Activated naive CD4-positive, alpha-beta T cell treated with anti-CD3 and anti-CD28 coated beads, Interleukin-2, amount 10 ng/mL, durations not matched to agents 7 days and 5 days (primary cell): ENCODE data around the gene MTUS2.

Source experiments
- CTCF ChIA-PET: fragments of 350-600 bp; sonication (Branson Sonifier 250); formaldehyde crosslinking; loops from one replicate; lab custom pipeline; 2021; ENCODE audit warnings: antibody characterized with exemption; lab: Charles Lee
- DNase-seq: peaks from one replicate; pipeline ENCODE4 v3.0.0-alpha.2; 2020
- H3K27ac Mint-ChIP-seq: one replicate; pipeline ENCODE4 v1.8.0; 2021; ENCODE audit warnings: mild to moderate bottlenecking, moderate library complexity, mixed read lengths
- H3K27me3 Mint-ChIP-seq: one replicate; pipeline ENCODE4 v1.8.0; 2021; ENCODE audit warnings: mild to moderate bottlenecking, mixed read lengths
- H3K36me3 Mint-ChIP-seq: one replicate; pipeline ENCODE4 v1.8.0; 2021; ENCODE audit warnings: mixed read lengths
- H3K4me1 Mint-ChIP-seq: one replicate; pipeline ENCODE4 v1.8.0; 2021; ENCODE audit warnings: mixed read lengths
- H3K4me3 Mint-ChIP-seq: one replicate; pipeline ENCODE4 v1.8.0; 2021; ENCODE audit warnings: mild to moderate bottlenecking, moderate library complexity, mixed read lengths
- H3K9me3 Mint-ChIP-seq: one replicate; pipeline ENCODE4 v1.8.0; 2021; ENCODE audit warnings: mixed read lengths

Gene MTUS2

GRCh38 chr13:29434217-29434945 lies 614.2 kb downstream of the MTUS2 start:
- Mint-ChIP-seq H3K27me3 (peaks cover 12% of the 10 kb centered on the region), H3K9me3 (no peaks in the 10 kb centered on the region), H3K4me1 (no peaks in the 10 kb centered on the region), H3K36me3 (no peaks in the 10 kb centered on the region), H3K4me3 (no peak overlapping the region), H3K27ac (no peak overlapping the region)
- DNase-seq: no peak
- CTCF ChIA-PET: interaction anchor here (1.0 kb wide), 1 partner anchor 37 kb away, joined by 3 read pairs; no protein-coding TSS in a partner anchor

DNA sequence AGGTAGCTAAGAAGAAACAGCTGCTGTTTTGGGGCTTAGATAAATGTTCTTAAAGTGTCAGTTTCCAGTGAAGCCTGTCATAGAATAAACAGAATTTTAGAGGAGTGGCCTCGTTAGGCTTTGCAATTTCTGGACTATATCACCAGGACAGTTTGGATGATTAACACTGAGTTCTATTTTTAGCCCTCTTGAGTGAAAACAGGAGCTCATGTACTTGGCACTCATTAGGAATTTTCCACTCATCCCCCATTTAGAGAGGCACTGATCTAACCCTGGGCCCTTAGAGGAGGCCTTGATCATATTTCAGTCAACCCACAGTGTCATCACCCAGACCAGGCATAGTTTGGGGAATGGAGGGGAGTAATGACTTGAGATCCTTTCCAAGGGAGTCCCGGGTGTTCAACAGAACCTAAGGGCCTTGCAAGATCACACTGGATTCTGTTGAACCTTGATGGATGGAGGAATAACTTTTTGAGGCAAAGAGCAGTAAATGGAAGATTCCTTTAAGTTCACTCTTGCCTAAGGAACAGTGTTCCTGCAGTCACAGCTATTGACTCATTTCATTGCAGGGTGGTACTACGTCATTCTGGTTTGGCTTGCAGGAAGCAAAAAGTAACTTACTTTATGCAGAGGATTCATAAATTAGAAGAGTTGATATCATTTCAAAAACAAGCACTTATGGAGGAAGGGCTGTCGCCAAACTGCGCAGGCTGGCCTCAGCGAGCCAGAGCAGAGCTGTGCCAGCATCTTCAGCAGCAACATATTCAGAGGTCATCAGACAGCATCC lies 615.2 kb downstream of the MTUS2 start:
- Mint-ChIP-seq H3K9me3 (no peaks in the 10 kb centered on the region), H3K4me3 (no peak overlapping the region), H3K27me3 (peaks cover 10% of the 10 kb centered on the region), H3K27ac (no peak overlapping the region), H3K36me3 (no peaks in the 10 kb centered on the region), H3K4me1 (no peaks in the 10 kb centered on the region)
- DNase-seq: no peak
- CTCF ChIA-PET: no interaction called here

- Mint-ChIP-seq H3K36me3 (no peaks in the 10 kb centered on the region), H3K4me1 (no peaks in the 10 kb centered on the region), H3K9me3 (no peaks in the 10 kb centered on the region), H3K4me3 (no peak overlapping the region), H3K27ac (no peak overlapping the region), H3K27me3 (peaks cover 10% of the 10 kb centered on the region)
- no peak for DNase-seq
- CTCF ChIA-PET: no interaction called here
These were observed 616.2 kb downstream of the MTUS2 start for GRCh38 chr13:29436291-29436690.

DNA sequence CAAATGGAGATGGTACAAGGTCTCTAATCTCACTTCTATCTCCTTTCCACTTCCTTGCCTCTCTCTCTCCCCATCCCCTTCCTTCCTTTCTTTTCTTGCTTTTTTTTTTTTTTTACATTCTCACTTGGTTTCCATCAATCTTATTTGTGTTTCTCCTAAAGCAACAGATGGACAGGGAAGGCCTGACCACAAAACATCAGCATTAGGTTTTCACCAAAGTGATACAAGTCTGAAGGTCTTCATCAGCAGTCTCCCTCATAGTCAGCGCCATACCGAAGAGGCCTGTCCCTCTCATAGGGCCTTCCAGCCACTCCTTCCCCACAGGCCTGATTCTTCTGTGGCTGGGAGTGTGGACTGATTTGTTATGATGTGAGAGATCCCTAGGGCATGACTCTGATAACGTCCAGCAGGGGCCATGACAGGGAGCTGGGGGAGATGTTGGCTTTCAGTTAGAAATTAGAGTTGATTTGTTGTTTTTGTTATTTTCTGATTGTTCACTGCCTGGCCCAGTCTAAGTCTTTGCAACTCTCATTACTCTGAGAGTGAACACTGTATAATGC lies 616.7 kb downstream of the MTUS2 start:
- no peaks in the 10 kb centered on the region for H3K4me1 Mint-ChIP-seq
- no peaks in the 10 kb centered on the region for H3K36me3 Mint-ChIP-seq
- H3K4me3 Mint-ChIP-seq: no peak overlapping the region
- H3K9me3 Mint-ChIP-seq: no peaks in the 10 kb centered on the region
- no peak overlapping the region for H3K27ac Mint-ChIP-seq
- CTCF ChIA-PET: no interaction called here
- peaks cover 6% of the 10 kb centered on the region for H3K27me3 Mint-ChIP-seq
- DNase-seq: no peak

GRCh38 chr13:29438769-29439168 lies 618.6 kb downstream of the MTUS2 start:
- Mint-ChIP-seq H3K27me3 (peaks cover 4% of the 10 kb centered on the region), H3K4me3 (no peak overlapping the region), H3K27ac (no peak overlapping the region), H3K4me1 (no peaks in the 10 kb centered on the region), H3K9me3 (no peaks in the 10 kb centered on the region), H3K36me3 (no peaks in the 10 kb centered on the region)
- CTCF ChIA-PET: no interaction called here
- DNase-seq: no peak

GRCh38 chr13:29439601-29440388 lies 619.7 kb downstream of the MTUS2 start:
- H3K4me1 Mint-ChIP-seq: no peaks in the 10 kb centered on the region
- no peak for DNase-seq
- CTCF ChIA-PET: no interaction called here

GRCh38 chr13:29441306-29441705 lies 621.2 kb downstream of the MTUS2 start:
- CTCF ChIA-PET: no interaction called here
- H3K9me3 Mint-ChIP-seq: no peaks in the 10 kb centered on the region
- no peak overlapping the region for H3K4me3 Mint-ChIP-seq
- no peak for DNase-seq
- no peak overlapping the region for H3K27ac Mint-ChIP-seq
- no peaks in the 10 kb centered on the region for H3K36me3 Mint-ChIP-seq
- H3K4me1 Mint-ChIP-seq: no peaks in the 10 kb centered on the region
- H3K27me3 Mint-ChIP-seq: peaks cover 10% of the 10 kb centered on the region

More at GRCh38 chr13:29439601-29440388, 619.7 kb downstream of the MTUS2 start:
- H3K27me3 Mint-ChIP-seq: peaks cover 10% of the 10 kb centered on the region
- no peak overlapping the region for H3K27ac Mint-ChIP-seq
- H3K36me3 Mint-ChIP-seq: no peaks in the 10 kb centered on the region
- no peak overlapping the region for H3K4me3 Mint-ChIP-seq
- no peaks in the 10 kb centered on the region for H3K9me3 Mint-ChIP-seq

GRCh38 chr13:29446016-29446415 lies 625.9 kb downstream of the MTUS2 start:
- Mint-ChIP-seq H3K9me3 (no peaks in the 10 kb centered on the region), H3K27me3 (peaks cover 13% of the 10 kb centered on the region), H3K27ac (no peak overlapping the region), H3K4me1 (no peaks in the 10 kb centered on the region), H3K36me3 (no peaks in the 10 kb centered on the region), H3K4me3 (no peak overlapping the region)
- no peak for DNase-seq
- CTCF ChIA-PET: no interaction called here

GRCh38 chr13:29448174-29448573 lies 628.0 kb downstream of the MTUS2 start:
- CTCF ChIA-PET: interaction anchor here (0.7 kb wide), 1 partner anchor 25 kb away, joined by 4 read pairs; no protein-coding TSS in a partner anchor
- Mint-ChIP-seq H3K27ac (no peak overlapping the region), H3K27me3 (peaks cover 13% of the 10 kb centered on the region), H3K9me3 (no peaks in the 10 kb centered on the region), H3K4me3 (no peak overlapping the region), H3K36me3 (no peaks in the 10 kb centered on the region), H3K4me1 (no peaks in the 10 kb centered on the region)
- DNase-seq: no peak

DNA sequence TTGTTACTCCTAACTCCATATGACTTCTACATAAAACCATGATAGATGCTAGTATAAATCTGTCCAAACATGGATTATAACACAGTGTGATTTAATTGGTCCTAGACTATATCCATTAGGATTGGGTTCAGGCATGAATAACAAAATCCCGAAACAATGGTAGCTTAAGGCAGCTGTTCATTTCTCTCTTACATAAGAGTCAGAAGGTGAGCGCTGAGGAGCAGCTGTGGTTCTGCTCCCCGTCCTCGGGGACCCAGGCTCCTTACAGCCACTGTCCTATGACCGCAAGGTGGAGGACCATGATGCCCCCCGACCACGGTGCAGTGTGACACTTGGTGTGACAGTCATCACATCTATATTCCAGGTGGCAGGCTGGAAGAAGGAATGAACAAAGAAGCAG lies 629.6 kb downstream of the MTUS2 start:
- H3K36me3 Mint-ChIP-seq: no peaks in the 10 kb centered on the region
- no peak overlapping the region for H3K27ac Mint-ChIP-seq
- no peak for DNase-seq
- H3K27me3 Mint-ChIP-seq: peaks cover 8% of the 10 kb centered on the region
- CTCF ChIA-PET: no interaction called here
- H3K4me3 Mint-ChIP-seq: no peak overlapping the region
- no peaks in the 10 kb centered on the region for H3K9me3 Mint-ChIP-seq
- H3K4me1 Mint-ChIP-seq: no peaks in the 10 kb centered on the region

- Mint-ChIP-seq H3K27ac (no peak overlapping the region), H3K9me3 (no peaks in the 10 kb centered on the region)
These were observed 631.8 kb downstream of the MTUS2 start for GRCh38 chr13:29451976-29452375.

GRCh38 chr13:29452773-29453616 lies 632.9 kb downstream of the MTUS2 start:
- CTCF ChIA-PET: no interaction called here
- Mint-ChIP-seq H3K9me3 (no peaks in the 10 kb centered on the region), H3K27me3 (peaks cover 12% of the 10 kb centered on the region)

More at GRCh38 chr13:29451976-29452375, 631.8 kb downstream of the MTUS2 start:
- H3K27me3 Mint-ChIP-seq: peaks cover 12% of the 10 kb centered on the region
- H3K36me3 Mint-ChIP-seq: no peaks in the 10 kb centered on the region
- no peaks in the 10 kb centered on the region for H3K4me1 Mint-ChIP-seq
- H3K4me3 Mint-ChIP-seq: no peak overlapping the region
- CTCF ChIA-PET: no interaction called here
- no peak for DNase-seq

GRCh38 chr13:29453617-29454011 lies 633.5 kb downstream of the MTUS2 start:
- Mint-ChIP-seq H3K4me3 (no peak overlapping the region), H3K27me3 (peaks cover 8% of the 10 kb centered on the region), H3K36me3 (no peaks in the 10 kb centered on the region), H3K9me3 (no peaks in the 10 kb centered on the region), H3K27ac (no peak overlapping the region), H3K4me1 (no peaks in the 10 kb centered on the region)
- CTCF ChIA-PET: no interaction called here
- no peak for DNase-seq

More at GRCh38 chr13:29452773-29453616, 632.9 kb downstream of the MTUS2 start:
- H3K27ac Mint-ChIP-seq: no peak overlapping the region
- no peak overlapping the region for H3K4me3 Mint-ChIP-seq
- no peak for DNase-seq
- H3K36me3 Mint-ChIP-seq: no peaks in the 10 kb centered on the region
- H3K4me1 Mint-ChIP-seq: no peaks in the 10 kb centered on the region
